GM18526 (cell line): ENCODE results near the gene GK2.

Source experiments
- POLR2A ChIP-seq: IDR thresholded peaks from 3 replicates; pipeline ENCODE4 v1.6.1; 2011; ENCODE audit not compliant: insufficient read length; ENCODE audit errors: extremely low read depth

Gene GK2

GRCh38 chr4:79403356-79403755 is 4.7 kb downstream of the GK2 start:
- TF ChIP-seq POLR2A: no peak

DNA sequence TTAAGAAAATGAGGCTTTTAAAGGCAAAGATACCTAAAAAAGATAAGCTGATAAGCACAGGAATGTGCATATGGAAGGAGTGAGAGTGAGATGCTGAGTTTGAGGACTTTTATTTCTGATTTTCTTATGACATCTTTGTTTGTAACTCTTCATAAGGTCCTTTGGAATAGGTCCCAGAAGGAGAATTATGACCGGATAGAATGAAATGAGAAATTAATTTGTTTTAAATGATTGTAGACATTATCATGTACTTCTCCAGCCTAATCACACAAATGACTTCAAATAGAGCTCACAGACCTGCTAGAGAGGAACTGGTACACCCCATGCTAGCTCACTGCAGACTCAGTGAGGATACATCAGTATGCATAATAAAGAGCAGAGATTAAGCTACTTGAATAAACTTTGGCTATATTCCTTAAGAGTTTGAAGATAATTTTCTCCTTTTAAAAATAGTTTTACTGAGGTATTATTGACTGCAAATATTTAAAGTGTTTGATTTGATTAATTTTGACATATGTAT is 5.6 kb downstream of the GK2 start:
- no peak for TF ChIP-seq POLR2A

- no peak for TF ChIP-seq POLR2A
These were observed 9.0 kb downstream of the GK2 start for GRCh38 chr4:79399076-79399475.

DNA sequence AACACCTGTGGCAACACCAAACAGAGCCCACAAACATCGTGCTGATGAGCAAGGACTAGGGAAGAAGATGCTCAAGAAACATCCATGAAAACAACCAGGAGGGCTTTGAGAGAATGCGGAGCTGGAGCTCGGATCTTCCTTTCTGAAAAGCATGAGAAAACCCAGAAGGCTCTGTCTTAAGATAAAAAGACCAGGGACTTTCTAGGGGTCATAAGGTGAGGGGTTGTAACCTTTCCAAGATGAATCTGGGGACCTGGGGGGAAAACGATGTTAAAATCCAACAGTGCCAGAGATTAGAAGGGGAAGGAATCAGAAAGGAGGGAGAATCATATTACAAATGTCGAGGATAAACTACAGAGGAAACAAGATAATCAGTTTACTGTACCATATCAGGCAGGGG is 10.1 kb downstream of the GK2 start:
- no peak for TF ChIP-seq POLR2A

GRCh38 chr4:79396794-79397193 is 11.2 kb downstream of the GK2 start:
- no peak for TF ChIP-seq POLR2A

- TF ChIP-seq POLR2A: no peak
These were observed 12.2 kb downstream of the GK2 start for GRCh38 chr4:79395841-79396240.

GRCh38 chr4:79390890-79391289 is 17.1 kb downstream of the GK2 start:
- no peak for TF ChIP-seq POLR2A

GRCh38 chr4:79385641-79386040 is 22.4 kb downstream of the GK2 start:
- no peak for TF ChIP-seq POLR2A

GRCh38 chr4:79381161-79381560 is 26.9 kb downstream of the GK2 start:
- TF ChIP-seq POLR2A: no peak

GRCh38 chr4:79370026-79370425 is 38.0 kb downstream of the GK2 start:
- no peak for TF ChIP-seq POLR2A

DNA sequence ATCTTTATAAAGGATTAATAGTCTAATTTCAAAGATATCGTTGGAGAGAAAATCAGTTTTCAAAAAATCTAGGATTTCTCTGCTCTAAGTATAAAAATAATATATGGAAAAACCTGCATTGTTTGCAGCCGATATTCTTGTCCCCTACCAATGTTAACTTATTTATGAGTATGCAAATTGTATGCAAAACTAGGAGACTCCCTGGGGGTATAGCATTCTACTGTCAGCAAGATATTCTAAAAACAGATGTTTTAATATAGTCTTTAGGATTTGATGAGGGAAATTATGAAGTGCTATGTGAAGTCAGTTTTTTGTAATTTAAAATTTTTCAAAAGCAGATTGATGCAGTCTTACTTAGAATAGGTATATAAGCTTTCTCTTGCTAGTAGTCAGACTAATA is 40.9 kb downstream of the GK2 start:
- TF ChIP-seq POLR2A: no peak

DNA sequence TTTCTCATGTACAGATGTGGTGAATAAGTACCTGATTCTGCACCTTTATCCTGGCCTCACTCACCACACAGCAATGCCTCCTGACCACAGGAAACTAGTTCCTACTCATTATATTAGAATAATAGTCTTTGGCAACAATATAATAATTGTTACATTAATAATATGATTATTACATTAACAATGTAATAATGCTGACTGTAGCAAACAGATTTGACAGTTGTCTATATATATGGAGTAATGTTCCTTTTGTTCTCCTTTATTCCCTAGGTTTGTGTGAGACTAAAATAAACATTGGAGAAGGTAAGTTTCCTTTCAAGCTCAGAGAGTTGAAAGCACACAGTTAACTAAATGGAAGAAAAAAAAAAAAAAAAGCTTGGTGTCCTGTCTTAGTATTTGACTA is 41.6 kb downstream of the GK2 start:
- TF ChIP-seq POLR2A: no peak

GRCh38 chr4:79364061-79364460 is 44.0 kb downstream of the GK2 start:
- no peak for TF ChIP-seq POLR2A

- no peak for TF ChIP-seq POLR2A
These were observed 45.4 kb downstream of the GK2 start for GRCh38 chr4:79362626-79363025.

- TF ChIP-seq POLR2A: no peak
These were observed 48.0 kb downstream of the GK2 start for GRCh38 chr4:79360006-79360405.

DNA sequence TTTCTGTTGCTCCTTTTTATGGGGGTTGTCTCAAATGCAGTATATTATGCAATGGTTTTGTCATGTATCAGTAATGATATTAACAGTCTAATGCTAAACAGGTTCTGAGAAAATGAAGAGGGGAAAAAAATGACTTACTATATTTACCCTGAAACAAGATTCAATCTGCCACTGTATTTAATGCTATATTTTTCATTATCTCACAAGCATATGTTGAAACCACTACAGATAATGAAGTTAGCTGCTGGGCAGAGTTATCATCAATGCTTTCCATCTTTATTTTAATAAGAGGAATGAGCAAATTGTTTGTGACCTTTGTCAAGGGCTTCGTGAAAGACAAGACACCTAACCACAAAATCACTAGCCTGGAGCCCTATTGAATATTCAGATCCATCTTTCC is 49.6 kb downstream of the GK2 start:
- no peak for TF ChIP-seq POLR2A

DNA sequence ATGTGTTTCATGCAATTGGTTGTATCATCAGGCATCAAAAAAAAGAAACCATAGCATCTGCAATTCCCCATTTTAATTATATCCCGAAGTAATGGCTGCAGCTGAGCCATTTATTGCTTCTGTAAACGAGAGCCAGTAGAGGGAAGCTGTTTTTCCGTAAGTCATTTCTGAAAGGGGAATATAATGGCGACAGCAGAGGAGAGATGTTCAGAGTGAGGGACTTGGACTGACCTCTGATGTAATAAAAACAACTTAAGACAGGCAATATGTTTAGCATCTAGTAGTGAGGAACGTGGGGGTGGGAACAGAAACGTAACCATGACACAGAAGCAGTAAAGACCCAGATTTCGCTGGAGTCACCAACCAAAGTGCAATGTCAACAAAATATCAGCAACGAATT is 50.7 kb downstream of the GK2 start:
- TF ChIP-seq POLR2A: no peak
